ENCODE data around the gene DHCR24.

DNA sequence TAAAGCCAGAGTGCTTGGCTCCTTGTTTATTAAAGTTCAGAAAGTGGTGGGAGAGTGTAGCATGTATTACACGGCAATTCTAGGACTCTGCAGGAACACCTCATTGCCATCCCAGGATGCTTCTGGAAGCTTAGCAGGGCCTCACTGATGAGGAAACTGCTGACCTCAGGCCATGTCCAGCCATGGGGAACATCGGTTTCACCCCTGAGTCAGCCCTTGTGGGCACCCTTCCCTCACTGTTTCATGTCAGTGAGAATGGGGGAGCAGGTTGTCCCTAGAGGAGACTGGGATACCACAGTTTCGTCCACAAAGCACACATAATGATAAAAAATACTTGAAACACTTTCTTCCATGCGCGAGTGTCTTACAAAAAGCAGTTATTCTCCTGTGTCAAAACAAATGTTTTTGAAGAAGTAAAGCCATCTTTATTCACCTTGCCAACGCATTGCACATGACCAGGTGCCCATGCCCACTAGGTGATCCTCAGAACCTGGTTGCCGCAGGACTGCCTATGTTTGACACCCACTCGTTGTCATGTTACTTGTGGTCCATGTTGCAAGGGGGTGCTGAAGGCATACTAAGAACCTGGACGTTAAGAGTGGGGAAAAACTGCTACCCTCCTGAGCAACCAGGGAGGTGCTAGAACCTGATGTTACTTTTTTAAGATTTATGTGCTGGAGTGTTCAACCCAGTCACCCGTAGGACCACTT, 44.6 kb downstream of the DHCR24 start:
- TF ChIP-seq BRCA1 (CRISPR knock-in tag; IDR thresholded peaks at IDR 0.05) (no peak), HNRNPUL1 (IDR thresholded peaks at IDR 0.05; ENCODE audit: low read depth, low read length) (no peak), ZNF329 (CRISPR knock-in tag; IDR thresholded peaks at IDR 0.05; ENCODE audit: low read depth) (no peak), POLR2AphosphoS5 (IDR thresholded peaks at IDR 0.05; ENCODE audit: low read depth, low read length) (no peak), CCAR2 (optimal IDR thresholded peaks at IDR 0.05; ENCODE audit: low read depth, low read length) (no peak), TAF1 (CRISPR knock-in tag; IDR thresholded peaks at IDR 0.05) (no peak), CHD4 (IDR thresholded peaks at IDR 0.05; ENCODE audit: borderline replicate concordance, low read length) (no peak), RORA (CRISPR knock-in tag; IDR thresholded peaks at IDR 0.05) (no peak), SIN3A (IDR thresholded peaks at IDR 0.05; ENCODE audit: borderline replicate concordance, low read depth, low read length) (no peak)
- TF ChIP-seq, protein P1, sequence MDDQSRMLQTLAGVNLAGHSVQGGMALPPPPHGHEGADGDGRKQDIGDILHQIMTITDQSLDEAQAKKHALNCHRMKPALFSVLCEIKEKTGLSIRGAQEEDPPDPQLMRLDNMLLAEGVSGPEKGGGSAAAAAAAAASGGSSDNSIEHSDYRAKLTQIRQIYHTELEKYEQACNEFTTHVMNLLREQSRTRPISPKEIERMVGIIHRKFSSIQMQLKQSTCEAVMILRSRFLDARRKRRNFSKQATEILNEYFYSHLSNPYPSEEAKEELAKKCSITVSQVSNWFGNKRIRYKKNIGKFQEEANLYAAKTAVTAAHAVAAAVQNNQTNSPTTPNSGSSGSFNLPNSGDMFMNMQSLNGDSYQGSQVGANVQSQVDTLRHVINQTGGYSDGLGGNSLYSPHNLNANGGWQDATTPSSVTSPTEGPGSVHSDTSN (CRISPR knock-in tag; IDR thresholded peaks at IDR 0.05; ENCODE audit: borderline replicate concordance) = no peak

All from HepG2 (cell line).